ENCODE results near the gene A4GALT. TPM values are rescaled to one million over a fixed set of nuclear protein-coding genes. Genes with fewer than 3 reads are reported as not detected.
A peak's percentile ranks its signal among the peaks of the same experiment; 100 is the strongest.
"Not testable (repeated sequence)": the region's sequence is repeated elsewhere in the genome, so short reads cannot be mapped to it uniquely, and the experiment has no call there.

Gene A4GALT
- total RNA-seq, 3 donors from 2014 or later, result 4.0 to 29.8 (median 9.3) TPM

DNA sequence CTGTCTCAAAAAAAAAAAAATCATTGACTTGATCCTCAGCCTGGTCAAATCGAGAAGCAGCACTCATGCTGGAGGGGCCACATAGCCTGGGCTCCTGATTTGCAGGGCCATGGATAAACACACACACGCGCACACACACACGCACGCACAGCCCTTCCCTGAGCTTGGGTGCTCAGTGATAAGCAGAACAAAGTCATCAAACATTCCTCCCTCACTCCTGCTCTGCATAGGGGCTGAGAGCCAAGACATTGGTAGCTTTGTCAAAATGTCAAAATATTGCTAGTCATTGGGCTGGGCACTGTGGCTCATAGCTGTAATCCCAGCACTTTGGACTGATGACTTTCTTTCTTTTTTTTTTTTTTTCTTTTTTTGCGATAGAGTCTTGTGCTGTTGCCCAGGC is 34.0 kb upstream of the A4GALT start:
- DNase-seq, result no peak
- H3K4me3 ChIP-seq, result no peak overlapping the region
- H3K36me3 ChIP-seq (ENCODE audit: low read depth), result no peaks in the 10 kb centered on the region
- intact Hi-C loops (cut with DNase I, micrococcal nuclease), result no loop called here
- H3K9me3 ChIP-seq, result no peaks in the 10 kb centered on the region
- ATAC-seq, result no peak
- TF ChIP-seq, protein P1, sequence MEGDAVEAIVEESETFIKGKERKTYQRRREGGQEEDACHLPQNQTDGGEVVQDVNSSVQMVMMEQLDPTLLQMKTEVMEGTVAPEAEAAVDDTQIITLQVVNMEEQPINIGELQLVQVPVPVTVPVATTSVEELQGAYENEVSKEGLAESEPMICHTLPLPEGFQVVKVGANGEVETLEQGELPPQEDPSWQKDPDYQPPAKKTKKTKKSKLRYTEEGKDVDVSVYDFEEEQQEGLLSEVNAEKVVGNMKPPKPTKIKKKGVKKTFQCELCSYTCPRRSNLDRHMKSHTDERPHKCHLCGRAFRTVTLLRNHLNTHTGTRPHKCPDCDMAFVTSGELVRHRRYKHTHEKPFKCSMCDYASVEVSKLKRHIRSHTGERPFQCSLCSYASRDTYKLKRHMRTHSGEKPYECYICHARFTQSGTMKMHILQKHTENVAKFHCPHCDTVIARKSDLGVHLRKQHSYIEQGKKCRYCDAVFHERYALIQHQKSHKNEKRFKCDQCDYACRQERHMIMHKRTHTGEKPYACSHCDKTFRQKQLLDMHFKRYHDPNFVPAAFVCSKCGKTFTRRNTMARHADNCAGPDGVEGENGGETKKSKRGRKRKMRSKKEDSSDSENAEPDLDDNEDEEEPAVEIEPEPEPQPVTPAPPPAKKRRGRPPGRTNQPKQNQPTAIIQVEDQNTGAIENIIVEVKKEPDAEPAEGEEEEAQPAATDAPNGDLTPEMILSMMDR (IDR thresholded peaks at IDR 0.05), result no peak
- H3K4me1 ChIP-seq (ENCODE audit: low read depth), result no peaks in the 10 kb centered on the region

DNA sequence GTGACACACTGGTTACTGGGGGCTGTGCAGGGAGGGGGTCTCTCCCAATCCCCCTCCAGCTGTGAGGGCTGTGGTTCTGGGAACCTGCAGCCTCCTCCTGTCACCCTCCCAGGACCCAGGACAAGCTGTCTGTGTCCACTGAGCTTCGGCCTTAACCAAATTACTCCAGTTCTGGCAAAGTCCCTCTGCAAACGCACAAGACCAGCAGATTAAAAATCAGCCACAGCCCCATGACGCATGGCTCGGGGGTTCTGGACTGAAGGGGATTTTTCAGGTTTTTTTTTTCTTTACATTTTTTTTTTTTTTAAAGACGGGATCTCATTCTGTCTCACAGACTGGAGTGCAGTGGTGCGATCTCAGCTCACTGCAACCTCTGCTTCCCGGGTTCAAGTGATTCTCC is 32.2 kb upstream of the A4GALT start:
- no peaks in the 10 kb centered on the region for H3K9me3 ChIP-seq
- no peaks in the 10 kb centered on the region for H3K36me3 ChIP-seq (ENCODE audit: low read depth)
- TF ChIP-seq, protein P1 (IDR thresholded peaks at IDR 0.05), result no peak
- intact Hi-C loops (cut with DNase I, micrococcal nuclease), result no loop called here
- no peaks in the 10 kb centered on the region for H3K4me1 ChIP-seq (ENCODE audit: low read depth)
- ATAC-seq (no peak), DNase-seq (no peak)
- no peak overlapping the region for H3K4me3 ChIP-seq

DNA sequence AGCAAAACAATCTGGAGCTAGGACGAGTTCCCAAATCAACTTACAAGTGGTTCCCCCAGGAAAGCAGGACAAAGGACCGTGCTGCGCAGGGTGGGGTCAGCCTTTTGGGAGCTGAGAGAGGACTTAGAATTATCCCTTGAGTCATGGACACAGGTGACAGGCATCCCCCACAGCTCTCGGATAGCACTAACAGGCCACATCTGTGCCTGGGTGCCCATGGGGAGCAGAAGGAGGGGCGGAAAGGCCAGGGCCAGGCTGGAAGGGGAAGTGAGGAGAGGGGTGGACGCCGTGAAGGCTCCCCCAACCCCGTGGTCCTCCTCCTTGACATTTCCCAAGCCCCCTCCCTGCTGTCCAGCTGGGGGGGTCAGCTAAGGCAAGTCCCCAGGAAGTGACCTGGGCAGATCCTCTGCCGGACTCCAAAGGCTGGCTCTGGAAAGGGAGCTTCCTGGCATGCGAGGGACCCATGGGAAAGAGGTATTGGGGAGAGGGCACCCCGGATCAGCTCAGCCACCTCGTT is 31.6 kb upstream of the A4GALT start:
- Histone ChIP-seq H3K4me1 (ENCODE audit: low read depth) (no peaks in the 10 kb centered on the region), H3K9me3 (no peaks in the 10 kb centered on the region), H3K36me3 (ENCODE audit: low read depth) (no peaks in the 10 kb centered on the region), H3K4me3 (no peak overlapping the region)
- ATAC-seq (peak; percentile 13), DNase-seq (no peak)
- TF ChIP-seq, protein P1 (IDR thresholded peaks at IDR 0.05), result no peak
- intact Hi-C loops (cut with DNase I, micrococcal nuclease), result no loop called here

DNA sequence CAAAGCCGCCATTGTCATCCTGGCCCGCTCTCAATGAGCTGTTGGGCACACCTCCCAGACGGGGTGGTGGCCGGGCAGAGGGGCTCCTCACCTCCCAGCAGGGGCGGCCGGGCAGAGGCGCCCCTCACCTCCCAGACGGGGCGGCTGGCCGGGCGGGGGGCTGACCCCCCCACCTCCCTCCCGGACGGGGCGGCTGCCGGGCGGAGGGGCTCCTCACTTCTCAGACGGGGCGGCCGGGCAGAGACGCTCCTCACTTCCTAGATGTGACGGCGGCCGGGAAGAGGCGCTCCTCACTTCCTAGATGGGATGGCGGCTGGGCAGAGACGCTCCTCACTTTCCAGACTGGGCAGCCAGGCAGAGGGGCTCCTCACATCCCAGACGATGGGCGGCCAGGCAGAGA is 29.8 kb upstream of the A4GALT start:
- DNase-seq; H3K4me1 ChIP-seq (ENCODE audit: low read depth); intact Hi-C loops (cut with DNase I, micrococcal nuclease); H3K36me3 ChIP-seq (ENCODE audit: low read depth); H3K9me3 ChIP-seq; H3K4me3 ChIP-seq; ATAC-seq: not testable (repeated sequence)

DNA sequence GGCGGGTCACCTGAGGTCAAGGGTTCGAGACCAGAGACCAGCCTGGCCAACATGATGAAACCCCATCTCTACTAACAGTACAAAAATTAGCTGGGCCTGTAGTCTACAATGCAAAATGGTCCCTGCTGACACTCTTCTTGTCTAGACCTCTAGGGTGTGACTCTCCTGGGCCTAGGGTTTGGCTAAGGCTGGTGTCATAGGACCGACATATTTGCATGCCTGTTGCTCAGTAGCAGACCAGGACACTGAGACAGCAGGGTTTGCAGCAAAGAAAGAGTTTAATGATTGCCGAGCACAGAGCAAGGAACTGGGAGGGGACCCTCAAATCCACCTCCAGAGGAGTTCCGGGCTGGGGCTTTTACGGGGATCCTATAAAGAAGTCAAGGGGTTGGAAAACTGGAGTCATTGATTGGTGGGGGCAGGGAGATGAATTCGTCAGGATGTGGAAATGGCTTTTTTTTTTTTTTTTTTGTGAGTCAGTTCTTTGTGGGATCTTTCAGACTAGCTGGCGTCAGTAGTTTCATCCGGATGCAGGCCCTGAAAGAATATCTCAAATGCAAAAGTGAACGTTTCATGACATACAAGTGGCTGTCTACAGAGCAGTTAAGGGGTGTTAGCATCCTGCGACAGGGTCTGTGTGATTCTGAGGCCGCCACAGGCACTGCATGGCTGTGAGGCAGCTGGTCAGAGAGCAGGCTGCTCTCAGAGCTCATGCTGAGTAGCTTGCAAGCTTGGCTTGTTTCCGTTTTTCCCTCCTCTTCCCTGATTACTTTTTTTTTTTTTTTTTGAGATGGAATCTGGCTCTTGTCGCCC is 27.2 kb upstream of the A4GALT start:
- no peaks in the 10 kb centered on the region for H3K9me3 ChIP-seq
- H3K4me3 ChIP-seq, result no peak overlapping the region
- TF ChIP-seq, protein P1 (IDR thresholded peaks at IDR 0.05), result no peak
- H3K4me1 ChIP-seq (ENCODE audit: low read depth), result peaks cover 2% of the 10 kb centered on the region
- DNase-seq (no peak), ATAC-seq (no peak)
- intact Hi-C loops (cut with DNase I, micrococcal nuclease), result no loop called here
- H3K36me3 ChIP-seq (ENCODE audit: low read depth), result no peaks in the 10 kb centered on the region

DNA sequence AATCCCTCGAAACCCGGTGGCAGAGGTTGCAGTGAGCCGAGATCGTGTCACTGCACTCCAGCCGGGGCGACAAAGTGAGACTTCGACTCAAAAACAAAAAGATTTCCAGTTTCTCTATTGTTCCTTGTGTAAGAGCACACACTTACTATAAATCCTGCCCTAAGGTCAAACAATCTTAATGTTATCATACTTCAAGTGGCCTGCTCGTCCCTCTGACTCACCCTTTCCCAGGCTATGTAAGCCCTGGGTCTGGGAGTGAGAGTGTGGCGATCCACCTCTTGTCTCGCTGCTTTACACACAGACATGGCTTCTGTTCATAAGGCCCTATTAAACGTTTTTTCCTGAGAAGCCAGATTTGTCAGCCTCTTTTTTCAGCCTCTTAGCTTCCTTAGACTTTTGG is 24.4 kb upstream of the A4GALT start:
- Histone ChIP-seq H3K4me1 (ENCODE audit: low read depth) (peaks cover 2% of the 10 kb centered on the region), H3K36me3 (ENCODE audit: low read depth) (no peaks in the 10 kb centered on the region), H3K4me3 (no peak overlapping the region), H3K9me3 (no peaks in the 10 kb centered on the region)
- ATAC-seq, result peak; percentile 40
- TF ChIP-seq, protein P1 (IDR thresholded peaks at IDR 0.05), result no peak
- no peak for DNase-seq
- intact Hi-C loops (cut with DNase I, micrococcal nuclease), result no loop called here
